NCI-H146 treated with DMSO at 0.1 percent for 48 hours (cell line): ENCODE data around the gene FMOD.
"Not testable (repeated sequence)": the region's sequence is repeated elsewhere in the genome, so short reads cannot be mapped to it uniquely, and the experiment has no call there.

Experiments
- DNase-seq: peaks from one replicate; lab custom pipeline; 2025; ENCODE audit not compliant: unreplicated experiment; lab: John Stamatoyannopoulos, UW

Gene FMOD

DNA sequence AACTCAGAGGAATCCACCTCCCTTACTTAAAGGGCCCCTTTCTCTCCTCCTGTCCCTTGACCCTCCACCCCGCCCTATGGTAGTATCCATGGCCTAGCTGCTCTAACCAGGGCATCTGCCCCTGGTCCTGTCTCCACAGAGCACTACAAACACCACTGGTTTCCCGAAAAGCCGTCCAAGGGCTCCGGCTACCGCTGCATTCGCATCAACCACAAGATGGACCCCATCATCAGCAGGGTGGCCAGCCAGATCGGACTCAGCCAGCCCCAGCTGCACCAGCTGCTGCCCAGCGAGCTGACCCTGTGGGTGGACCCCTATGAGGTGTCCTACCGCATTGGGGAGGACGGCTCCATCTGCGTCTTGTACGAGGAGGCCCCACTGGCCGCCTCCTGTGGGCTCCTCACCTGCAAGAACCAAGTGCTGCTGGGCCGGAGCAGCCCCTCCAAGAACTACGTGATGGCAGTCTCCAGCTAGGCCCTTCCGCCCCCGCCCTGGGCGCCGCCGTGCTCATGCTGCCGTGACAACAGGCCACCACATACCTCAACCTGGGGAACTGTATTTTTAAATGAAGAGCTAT lies 43.9 kb downstream of the FMOD start:
- DNase-seq: no peak

DNA sequence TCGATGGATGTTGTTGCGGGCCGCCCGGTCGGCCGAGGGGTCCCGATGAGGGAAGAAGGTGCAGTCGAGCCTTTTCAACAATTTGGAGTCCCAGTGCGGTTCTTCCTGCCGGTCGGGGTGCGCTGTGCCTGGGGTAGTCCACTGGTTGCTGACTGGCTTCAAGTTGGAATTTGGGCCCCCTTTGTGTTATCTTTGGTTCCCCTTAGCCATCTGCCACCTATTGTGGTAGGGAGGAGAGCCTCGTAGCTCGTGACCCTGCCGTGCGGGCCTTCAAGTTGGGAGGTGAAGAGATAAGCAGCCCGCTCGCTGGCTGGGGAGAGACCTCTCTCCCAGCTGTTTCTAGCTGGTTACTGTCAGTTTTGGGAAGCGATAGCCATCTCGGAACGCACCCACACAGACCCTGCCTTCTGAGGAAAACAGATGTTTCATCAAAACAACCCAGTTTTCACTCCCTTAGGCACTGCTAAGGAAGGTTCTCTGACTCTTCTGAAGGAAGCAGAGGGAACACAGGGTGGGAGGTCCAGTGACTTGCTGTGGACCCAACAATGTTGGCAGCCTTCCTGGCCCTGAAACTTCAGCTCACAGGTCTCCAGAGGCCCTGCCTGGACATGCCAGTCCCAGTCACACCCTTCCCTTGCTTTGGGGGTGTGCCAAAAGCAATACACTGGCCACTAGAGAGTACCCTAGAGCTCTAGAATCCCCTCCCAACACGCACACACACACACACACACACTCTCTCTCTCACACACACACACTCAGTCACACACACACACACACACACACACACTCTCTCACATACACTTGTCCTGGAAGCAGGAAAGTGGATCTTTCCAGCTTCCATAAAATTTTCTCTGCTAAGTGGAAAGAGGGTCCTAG lies 44.6 kb downstream of the FMOD start:
- peak; percentile 3 for DNase-seq

DNA sequence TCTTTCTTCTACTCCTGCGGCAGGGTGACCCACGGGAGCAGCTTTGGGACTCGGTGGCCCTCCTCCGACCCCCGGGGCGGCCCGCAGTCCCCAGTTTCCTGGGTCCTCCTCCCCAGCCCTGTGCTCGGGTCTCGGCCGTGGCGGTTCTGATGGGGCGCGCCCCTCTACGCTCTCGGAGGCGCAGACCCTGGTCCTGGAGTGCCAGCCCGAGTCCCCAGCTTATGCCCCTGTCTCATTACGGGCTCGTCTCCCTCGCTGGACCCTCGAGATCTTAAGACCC lies 45.2 kb downstream of the FMOD start:
- no peak for DNase-seq

DNA sequence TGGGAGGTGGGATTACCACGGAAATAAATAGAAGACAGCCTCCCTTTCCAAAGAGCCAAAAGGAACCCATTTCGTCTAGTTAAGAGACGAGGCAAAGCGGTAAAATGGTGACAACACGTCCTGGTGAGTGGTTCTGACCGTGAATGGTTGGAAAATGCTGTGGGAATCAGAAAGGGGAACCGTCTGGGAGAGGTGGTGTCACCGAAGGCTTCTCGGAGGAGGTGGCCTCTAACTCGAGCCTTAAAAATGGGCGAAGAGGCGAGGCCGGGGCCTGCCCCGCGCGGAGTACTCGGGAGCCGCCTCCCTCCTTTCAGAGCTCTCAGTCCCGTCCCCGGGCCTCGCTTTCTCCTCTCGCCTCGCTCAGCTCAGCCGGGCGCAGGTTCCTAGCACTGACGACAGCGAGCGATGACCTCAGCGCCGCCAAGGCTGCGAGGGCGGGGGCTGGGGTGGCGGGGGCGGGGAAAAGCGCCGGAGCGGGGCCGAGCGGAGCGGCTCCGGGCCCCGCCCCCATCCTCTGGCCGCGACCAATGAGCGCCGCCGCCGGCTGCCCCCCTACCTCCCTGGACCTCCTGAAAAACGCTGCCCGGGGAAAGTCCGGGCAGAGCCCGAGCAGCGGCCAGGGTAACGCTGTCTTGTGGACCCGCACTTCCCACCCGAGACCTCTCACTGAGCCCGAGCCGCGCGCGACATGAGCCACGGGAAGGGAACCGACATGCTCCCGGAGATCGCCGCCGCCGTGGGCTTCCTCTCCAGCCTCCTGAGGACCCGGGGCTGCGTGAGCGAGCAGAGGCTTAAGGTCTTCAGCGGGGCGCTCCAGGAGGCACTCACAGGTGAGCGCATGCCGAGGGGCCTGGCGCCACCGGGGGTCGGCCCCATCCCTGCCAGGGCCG lies 45.8 kb downstream of the FMOD start, which contains the start of gene BTG2:
BTG2 (plus strand) TSS at position 601 of the 890 bp plus-strand sequence; CDS start at position 689, 88 bp downstream.
- peak; percentile 56 for DNase-seq

DNA sequence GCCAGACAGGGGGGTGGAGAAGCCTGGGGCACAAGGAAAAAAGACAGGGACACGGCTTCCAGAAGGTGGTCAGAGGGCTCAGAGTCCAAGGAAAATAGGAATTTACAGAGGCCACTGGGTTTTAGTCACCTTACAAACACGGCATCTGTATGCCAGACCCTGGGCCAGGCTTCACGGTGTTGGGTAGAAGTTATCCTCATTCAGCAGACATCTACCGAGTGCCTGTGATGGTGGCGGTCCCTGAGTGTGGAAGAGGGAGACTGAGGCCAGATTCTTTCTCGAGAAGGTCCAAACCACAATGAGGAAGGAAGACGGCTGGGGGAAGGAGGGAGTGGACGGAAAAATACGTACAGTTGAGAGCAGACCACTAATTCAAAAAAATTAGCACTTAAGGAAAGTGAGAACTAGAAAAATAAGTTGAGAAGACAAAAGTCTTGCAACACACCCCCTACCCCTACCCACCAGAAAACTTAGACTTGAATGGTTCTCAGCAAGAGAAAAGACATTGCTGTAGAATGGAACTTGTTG lies 46.5 kb downstream of the FMOD start:
- DNase-seq: no peak

DNA sequence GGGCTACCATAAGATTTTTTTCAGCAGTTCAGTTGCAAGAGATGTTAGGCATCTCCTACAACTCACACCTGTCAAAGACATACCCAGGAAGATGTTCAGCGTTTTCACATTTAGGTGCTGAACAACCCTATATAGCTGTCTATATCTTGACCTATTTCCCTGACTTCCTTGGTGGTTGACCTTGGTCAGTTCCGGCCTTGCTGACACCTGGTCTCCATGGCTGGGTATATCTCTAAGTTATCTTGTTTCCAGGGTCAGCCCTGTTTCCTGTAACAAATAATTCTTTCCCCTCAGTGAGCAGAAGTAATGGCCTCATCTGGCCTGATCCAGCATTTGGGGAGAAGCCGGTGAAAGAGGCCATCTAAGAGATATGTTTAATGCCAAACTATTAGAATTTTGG lies 48.0 kb downstream of the FMOD start:
- no peak for DNase-seq

DNA sequence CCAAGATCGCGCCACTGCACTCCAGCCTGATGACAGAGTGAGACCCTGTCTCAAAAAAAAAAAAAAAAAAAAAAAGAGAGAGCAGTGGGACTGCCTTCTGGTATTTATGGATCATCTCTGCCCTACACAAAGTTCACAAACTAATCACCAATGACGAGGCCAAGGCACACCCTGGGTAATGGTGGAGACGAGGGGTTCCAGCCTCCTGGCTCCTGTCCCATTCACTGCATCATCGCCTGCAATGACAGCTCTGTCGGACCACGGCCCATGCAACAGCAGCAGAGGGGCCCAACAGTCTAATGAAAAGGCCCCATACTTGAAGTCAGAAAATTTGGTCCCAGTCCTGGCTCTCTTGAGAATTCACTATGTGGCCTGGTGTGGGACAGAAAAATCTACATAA lies 48.5 kb downstream of the FMOD start:
- DNase-seq: no peak

DNA sequence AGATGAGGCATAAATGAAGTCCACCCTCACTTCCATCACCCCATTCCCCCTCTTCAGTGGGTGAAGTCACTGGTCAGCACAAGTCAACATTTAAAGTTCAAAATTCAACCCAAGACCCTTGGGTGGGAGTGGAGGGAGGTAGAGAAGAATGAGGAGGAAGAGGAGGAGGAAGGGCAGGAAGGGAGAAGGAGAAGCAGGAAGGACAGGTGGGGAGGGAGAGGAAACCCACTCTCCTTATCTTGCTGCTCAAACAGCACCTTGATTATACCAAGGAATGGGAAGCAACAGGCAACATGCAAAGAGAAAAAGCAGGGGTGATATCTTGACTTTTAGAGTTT lies 49.6 kb downstream of the FMOD start:
- DNase-seq: no peak

DNA sequence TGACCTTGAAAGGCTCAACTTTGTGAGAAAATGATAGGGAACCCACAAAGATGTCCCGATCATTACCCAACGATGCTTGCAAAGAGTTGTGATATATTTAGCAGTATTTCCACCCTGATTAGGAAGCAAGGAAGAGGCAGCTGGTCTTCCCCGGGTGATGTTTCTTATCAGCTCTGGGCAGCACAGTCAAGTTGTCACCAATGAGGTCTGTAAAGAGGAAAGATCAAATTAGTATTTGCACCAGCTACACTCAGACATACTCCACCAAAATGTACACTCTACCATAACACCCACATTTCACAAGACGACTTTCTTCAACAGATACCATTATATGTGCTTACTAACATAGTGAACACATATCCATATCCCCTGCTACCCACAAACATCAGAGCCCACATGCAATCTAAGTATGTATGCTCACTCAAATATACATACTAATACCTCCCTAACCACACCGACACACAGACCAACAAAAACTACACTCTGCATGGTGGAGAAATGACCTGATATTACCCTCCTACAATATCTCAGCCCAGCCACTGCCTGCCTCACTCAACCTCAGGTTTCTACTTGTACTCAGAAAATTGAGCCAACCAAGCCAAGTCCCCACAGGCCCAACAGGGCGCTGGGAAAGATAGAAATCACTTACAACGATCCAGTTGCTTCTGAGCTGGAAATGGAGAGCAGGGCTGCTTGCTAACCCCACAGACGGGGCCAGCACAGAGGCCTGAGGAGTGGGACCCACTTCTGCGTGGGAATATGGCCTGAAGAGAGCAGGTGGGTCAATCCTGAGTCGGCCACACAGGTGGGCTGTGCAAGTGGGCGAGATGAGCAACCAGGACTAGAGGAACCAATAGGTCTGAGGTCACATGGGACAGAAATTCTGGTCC lies 50.2 kb downstream of the FMOD start:
- DNase-seq: no peak

DNA sequence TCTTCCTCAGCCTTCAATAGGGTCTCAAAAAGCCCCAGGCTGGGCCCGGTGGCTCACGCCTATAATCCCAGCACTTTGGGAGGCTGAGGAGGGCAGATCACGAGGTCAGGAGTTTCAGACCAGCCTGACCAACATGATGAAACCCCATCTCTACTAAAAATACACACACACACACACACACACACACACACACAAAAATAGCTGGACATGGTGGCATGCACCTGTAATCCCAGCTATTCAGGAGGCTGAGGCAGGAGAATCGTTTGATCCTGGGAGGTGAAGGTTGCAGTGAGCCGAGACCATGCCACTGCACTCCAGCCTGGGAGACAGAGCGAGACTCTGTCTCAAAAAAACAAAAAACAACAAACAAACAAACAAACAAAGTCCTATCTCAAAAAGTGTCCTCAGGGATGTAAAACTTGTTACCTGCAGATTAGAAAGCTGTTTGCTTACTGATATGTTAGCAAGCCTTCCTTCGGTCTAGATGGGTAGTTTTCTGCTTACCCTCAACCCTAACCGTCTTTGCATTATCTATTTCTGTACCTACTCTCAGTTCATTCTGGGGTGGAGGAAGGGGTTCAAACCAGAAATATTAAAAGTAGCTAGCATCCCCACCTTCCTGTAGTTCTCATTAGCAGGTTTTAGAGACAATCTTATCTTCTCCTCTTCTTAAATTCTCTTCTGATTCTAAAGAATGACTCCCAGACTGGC lies 51.0 kb downstream of the FMOD start:
- not testable (repeated sequence) for DNase-seq

DNA sequence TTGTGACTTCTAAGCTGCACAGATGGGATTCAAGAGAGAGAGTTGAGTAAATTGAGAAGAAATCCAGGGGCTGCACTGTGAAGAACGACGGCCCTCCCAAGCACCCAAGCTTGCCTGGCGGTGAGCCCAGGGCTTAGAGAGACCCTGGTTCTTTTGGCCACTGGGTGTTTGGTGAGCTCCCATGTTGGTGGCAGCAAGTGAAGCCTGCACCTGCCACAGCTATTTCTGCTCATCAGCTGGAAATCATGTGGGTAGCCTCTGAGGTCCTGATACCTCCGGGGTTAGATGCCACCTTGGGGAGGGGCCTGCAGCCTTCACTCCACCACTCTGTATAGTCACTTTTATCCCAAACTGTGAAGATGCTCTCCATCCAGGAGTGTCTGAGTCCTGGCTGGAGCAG lies 51.8 kb downstream of the FMOD start:
- DNase-seq: no peak

DNA sequence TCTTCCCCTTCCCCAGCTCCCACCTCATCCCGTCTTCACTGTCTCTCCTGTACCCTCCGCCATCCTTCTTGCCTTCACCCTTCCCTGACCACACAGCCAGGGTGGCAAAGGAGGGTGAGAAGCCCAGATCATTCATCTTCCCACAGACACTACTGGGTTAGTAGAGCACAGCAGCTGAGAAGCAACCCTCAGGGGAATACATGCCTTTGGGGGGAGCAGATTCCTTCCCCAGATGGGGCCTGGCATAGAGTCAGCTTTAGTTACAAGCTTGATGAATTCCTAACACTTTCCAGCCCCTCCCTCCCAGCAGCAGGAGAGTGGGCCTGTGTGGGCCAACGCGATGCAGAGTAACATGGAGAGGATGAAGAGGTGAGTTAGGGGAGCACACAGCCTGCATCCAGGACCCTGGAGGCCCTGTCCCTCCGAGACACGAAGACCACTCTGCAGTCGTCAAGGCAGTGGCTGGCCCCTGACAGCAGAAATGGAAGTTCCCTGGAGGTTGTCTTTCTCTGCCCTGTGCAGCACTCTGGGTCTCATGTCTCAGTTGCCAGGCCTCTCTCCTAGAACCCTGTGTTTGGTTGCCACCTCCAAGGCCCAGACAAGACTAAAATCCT lies 54.4 kb downstream of the FMOD start:
- no peak for DNase-seq

DNA sequence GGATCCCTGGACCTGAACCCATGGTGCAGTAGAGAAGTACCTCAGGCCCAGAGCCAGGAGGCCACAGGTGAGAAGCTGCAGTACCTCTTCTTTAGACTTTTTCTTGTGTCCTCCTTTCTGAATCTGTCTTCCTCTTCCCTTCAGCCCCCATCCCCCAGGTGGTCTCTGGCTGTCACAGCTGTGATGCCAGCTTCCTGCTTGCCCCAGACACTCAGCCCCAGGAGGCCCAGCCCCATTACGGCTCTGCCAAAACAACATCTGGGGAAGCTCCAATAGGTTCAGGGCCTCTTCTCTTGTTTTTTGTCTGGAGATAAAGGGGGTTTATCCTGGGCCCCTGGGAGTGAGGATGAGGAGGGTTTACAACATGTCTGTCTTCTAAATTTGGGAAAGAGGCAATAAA lies 55.1 kb downstream of the FMOD start:
- no peak for DNase-seq

DNA sequence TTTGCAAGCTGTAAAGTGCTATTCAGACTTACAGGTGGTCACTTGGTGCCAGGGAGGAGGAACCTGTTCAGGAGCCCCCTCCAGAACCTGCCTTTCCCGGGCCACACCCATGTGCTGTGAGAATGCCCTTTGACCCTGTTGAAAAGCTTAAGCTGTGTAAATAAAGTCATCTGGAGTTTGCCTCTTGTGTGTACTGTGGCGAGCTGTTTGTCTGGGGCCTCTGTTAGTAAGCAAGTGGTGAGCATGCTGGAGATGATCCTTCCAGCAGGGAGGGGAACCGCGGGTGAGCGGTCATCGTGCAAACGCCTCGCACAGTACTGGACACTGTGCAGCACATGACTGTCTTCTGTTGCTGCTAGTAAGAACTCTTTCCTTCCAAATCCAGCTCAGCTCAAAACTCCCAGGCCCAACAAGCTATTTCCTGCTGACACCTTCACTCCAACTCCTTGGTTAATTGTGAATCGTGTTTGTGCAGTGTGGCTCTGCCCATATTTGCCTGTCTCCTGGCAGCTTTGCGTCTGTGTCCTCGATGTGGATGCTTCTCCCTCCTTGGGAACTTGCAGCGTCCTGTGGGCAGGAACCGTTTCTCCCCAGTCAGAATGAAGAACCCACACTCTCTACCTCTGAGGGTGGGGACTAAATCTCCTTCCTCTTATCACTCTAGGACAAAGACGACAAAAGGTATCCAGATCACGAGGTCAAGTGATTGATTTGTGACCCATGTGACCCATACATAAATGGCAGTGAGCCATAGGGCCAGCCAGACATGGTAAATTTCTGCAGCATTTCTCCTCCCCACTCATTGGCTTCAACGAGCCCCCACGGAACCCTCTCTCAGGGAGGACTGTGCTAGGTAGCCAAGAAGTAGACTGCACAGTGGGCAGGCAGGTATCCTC lies 59.5 kb downstream of the FMOD start:
- DNase-seq: peak; percentile 41
